SK-N-SH (cell line): Measurements from ENCODE around the gene THSD7A.

Experiments used
- CHD2 ChIP-seq: fragments of 150-350 bp; IDR thresholded peaks from 2 replicates; pipeline ENCODE4 v1.6.1; 2018; ENCODE audit warnings: low read length; ENCODE audit not compliant: partially characterized antibody
- CTCF ChIP-seq: fragments of 200-600 bp; sonication (generic); IDR thresholded peaks from 2 replicates; pipeline ENCODE4 v1.6.1; 2017; ENCODE audit warnings: antibody characterized with exemption, mild to moderate bottlenecking, moderate library complexity
- EP300 ChIP-seq, 2 experiments: IDR thresholded peaks; 2 replicates each; pipeline versions ENCODE4 v1.4.0 to v1.6.1; 2012; ENCODE audit warnings: borderline replicate concordance in 1 of 2, low read depth in 1 of 2, low read length in 1 of 2
- GATA2 ChIP-seq: sonication (generic); formaldehyde crosslinking; IDR thresholded peaks from 2 replicates; pipeline ENCODE4 v1.5.0; 2020; ENCODE audit warnings: mild to moderate bottlenecking, missing genetic modification reagents
- IRF3 ChIP-seq: fragments of 150-350 bp; IDR thresholded peaks from 2 replicates; pipeline ENCODE4 v1.6.1; 2016; ENCODE audit warnings: mild to moderate bottlenecking, low read depth, low read length
- MAX ChIP-seq: IDR thresholded peaks from 2 replicates; pipeline ENCODE4 v1.4.0; 2012; ENCODE audit warnings: low read depth
- MXI1 ChIP-seq: IDR thresholded peaks from 2 replicates; pipeline ENCODE4 v1.6.1; 2012; ENCODE audit warnings: mild to moderate bottlenecking, low read depth, low read length, improper control_type of control experiment
- POLR2AphosphoS5 ChIP-seq: IDR thresholded peaks from 2 replicates; pipeline ENCODE4 v1.6.1; 2012; ENCODE audit warnings: low read depth, low read length
- SMC3 ChIP-seq: IDR thresholded peaks from 2 replicates; pipeline ENCODE4 v1.6.1; 2012; ENCODE audit warnings: low read depth, low read length, improper control_type of control experiment
- USF2 ChIP-seq: fragments of 150-350 bp; IDR thresholded peaks from 2 replicates; pipeline ENCODE4 v1.6.1; 2017; ENCODE audit warnings: antibody characterized with exemption, low read length, low read depth, borderline replicate concordance

- TF ChIP-seq CTCF (no peak), POLR2AphosphoS5 (no peak), MXI1 (no peak), USF2 (no peak), SMC3 (no peak), GATA2 (CRISPR knock-in tag) (no peak), MAX (no peak), IRF3 (no peak), EP300 (IDR thresholded peaks at IDR 0.05; ENCODE audit: borderline replicate concordance in 1 of 2, low read depth in 1 of 2, low read length in 1 of 2) (no peak), CHD2 (no peak)
Measured at GRCh38 chr7:11730725-11731124, 101.3 kb downstream of the THSD7A start.
